ENCODE results near the gene LRBA.

GRCh38 chr4:150218447-150218846 is 796.6 kb downstream of the LRBA start:
- no peak for TF ChIP-seq GABPA (IDR thresholded peaks at IDR 0.05 in 1 of 2, conservative IDR thresholded peaks at IDR 0.05 in 1 of 2)
- TF ChIP-seq, protein P1, sequence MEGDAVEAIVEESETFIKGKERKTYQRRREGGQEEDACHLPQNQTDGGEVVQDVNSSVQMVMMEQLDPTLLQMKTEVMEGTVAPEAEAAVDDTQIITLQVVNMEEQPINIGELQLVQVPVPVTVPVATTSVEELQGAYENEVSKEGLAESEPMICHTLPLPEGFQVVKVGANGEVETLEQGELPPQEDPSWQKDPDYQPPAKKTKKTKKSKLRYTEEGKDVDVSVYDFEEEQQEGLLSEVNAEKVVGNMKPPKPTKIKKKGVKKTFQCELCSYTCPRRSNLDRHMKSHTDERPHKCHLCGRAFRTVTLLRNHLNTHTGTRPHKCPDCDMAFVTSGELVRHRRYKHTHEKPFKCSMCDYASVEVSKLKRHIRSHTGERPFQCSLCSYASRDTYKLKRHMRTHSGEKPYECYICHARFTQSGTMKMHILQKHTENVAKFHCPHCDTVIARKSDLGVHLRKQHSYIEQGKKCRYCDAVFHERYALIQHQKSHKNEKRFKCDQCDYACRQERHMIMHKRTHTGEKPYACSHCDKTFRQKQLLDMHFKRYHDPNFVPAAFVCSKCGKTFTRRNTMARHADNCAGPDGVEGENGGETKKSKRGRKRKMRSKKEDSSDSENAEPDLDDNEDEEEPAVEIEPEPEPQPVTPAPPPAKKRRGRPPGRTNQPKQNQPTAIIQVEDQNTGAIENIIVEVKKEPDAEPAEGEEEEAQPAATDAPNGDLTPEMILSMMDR (IDR thresholded peaks at IDR 0.05; ENCODE audit: low read depth, low read length, missing input control), result no peak
- TF ChIP-seq, protein P2, sequence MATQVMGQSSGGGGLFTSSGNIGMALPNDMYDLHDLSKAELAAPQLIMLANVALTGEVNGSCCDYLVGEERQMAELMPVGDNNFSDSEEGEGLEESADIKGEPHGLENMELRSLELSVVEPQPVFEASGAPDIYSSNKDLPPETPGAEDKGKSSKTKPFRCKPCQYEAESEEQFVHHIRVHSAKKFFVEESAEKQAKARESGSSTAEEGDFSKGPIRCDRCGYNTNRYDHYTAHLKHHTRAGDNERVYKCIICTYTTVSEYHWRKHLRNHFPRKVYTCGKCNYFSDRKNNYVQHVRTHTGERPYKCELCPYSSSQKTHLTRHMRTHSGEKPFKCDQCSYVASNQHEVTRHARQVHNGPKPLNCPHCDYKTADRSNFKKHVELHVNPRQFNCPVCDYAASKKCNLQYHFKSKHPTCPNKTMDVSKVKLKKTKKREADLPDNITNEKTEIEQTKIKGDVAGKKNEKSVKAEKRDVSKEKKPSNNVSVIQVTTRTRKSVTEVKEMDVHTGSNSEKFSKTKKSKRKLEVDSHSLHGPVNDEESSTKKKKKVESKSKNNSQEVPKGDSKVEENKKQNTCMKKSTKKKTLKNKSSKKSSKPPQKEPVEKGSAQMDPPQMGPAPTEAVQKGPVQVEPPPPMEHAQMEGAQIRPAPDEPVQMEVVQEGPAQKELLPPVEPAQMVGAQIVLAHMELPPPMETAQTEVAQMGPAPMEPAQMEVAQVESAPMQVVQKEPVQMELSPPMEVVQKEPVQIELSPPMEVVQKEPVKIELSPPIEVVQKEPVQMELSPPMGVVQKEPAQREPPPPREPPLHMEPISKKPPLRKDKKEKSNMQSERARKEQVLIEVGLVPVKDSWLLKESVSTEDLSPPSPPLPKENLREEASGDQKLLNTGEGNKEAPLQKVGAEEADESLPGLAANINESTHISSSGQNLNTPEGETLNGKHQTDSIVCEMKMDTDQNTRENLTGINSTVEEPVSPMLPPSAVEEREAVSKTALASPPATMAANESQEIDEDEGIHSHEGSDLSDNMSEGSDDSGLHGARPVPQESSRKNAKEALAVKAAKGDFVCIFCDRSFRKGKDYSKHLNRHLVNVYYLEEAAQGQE (IDR thresholded peaks at IDR 0.05), result no peak
- TF ChIP-seq EGR1 (IDR thresholded peaks at IDR 0.05; ENCODE audit: low read depth in 2 of 2), result no peak
- no peak for TF ChIP-seq TAF1 (conservative IDR thresholded peaks at IDR 0.05)
- TF ChIP-seq, protein P3, sequence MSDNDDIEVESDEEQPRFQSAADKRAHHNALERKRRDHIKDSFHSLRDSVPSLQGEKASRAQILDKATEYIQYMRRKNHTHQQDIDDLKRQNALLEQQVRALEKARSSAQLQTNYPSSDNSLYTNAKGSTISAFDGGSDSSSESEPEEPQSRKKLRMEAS (IDR thresholded peaks at IDR 0.05), result no peak
- no peak for TF ChIP-seq RAD21 (IDR thresholded peaks at IDR 0.05)
- TF ChIP-seq JUND (IDR thresholded peaks at IDR 0.05), result no peak
- no peak for TF ChIP-seq RXRA (IDR thresholded peaks at IDR 0.05)
- TF ChIP-seq, protein P4, sequence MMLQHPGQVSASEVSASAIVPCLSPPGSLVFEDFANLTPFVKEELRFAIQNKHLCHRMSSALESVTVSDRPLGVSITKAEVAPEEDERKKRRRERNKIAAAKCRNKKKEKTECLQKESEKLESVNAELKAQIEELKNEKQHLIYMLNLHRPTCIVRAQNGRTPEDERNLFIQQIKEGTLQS (IDR thresholded peaks at IDR 0.05), result no peak
- no peak for TF ChIP-seq FOXA1 (IDR thresholded peaks at IDR 0.05)

Measured in liver (tissue), 3 donors.